Memory B cell (primary cell): ENCODE measurements around the gene MYO9A.
A peak's percentile ranks its signal among the peaks of the same experiment; 100 is the strongest.

Experiments used
- ATAC-seq: fragments of 150-1000 bp; cut with Tn5 transposase; 2 replicates; pipeline ENCODE4 v1.10.0; 2021; ENCODE audit warnings: low read depth, mild to moderate bottlenecking, moderate library complexity
- DNase-seq, 2 donors: peaks; one replicate each; pipeline ENCODE4 v3.0.0; 2022; ENCODE audit warnings: low spot score in 2 of 2
- H3K27ac Mint-ChIP-seq: one replicate; pipeline ENCODE4 v1.8.0; 2022; ENCODE audit warnings: mild to moderate bottlenecking, moderate library complexity, mixed read lengths
- H3K27me3 Mint-ChIP-seq: one replicate; pipeline ENCODE4 v1.8.0; 2022; ENCODE audit warnings: mixed read lengths
- H3K36me3 Mint-ChIP-seq: one replicate; pipeline ENCODE4 v1.8.0; 2022; ENCODE audit warnings: mild to moderate bottlenecking, mixed read lengths
- H3K4me1 Mint-ChIP-seq: one replicate; pipeline ENCODE4 v1.8.0; 2022; ENCODE audit warnings: mixed read lengths
- H3K4me3 Mint-ChIP-seq: one replicate; pipeline ENCODE4 v1.8.0; 2022; ENCODE audit warnings: mild to moderate bottlenecking, moderate library complexity, mixed read lengths
- H3K9me3 Mint-ChIP-seq: one replicate; pipeline ENCODE4 v1.8.0; 2022; ENCODE audit warnings: mixed read lengths

Gene MYO9A

GRCh38 chr15:72147418-72147817, 29.5 kb upstream of the MYO9A start:
- ATAC-seq (no peak), DNase-seq (no peak)
- H3K36me3 Mint-ChIP-seq, result no peaks in the 10 kb centered on the region
- no peaks in the 10 kb centered on the region for H3K27me3 Mint-ChIP-seq
- no peaks in the 10 kb centered on the region for H3K4me1 Mint-ChIP-seq
- H3K27ac Mint-ChIP-seq, result no peak overlapping the region
- H3K4me3 Mint-ChIP-seq, result no peak overlapping the region
- H3K9me3 Mint-ChIP-seq, result no peaks in the 10 kb centered on the region

GRCh38 chr15:72146934-72147333, 29.0 kb upstream of the MYO9A start:
- no peaks in the 10 kb centered on the region for H3K4me1 Mint-ChIP-seq
- H3K27ac Mint-ChIP-seq, result no peak overlapping the region
- H3K27me3 Mint-ChIP-seq, result no peaks in the 10 kb centered on the region
- H3K9me3 Mint-ChIP-seq, result no peaks in the 10 kb centered on the region
- H3K4me3 Mint-ChIP-seq, result no peak overlapping the region
- ATAC-seq (no peak), DNase-seq (no peak)
- H3K36me3 Mint-ChIP-seq, result no peaks in the 10 kb centered on the region

- H3K36me3 Mint-ChIP-seq, result no peaks in the 10 kb centered on the region
- no peaks in the 10 kb centered on the region for H3K9me3 Mint-ChIP-seq
- ATAC-seq, result no peak
- H3K4me3 Mint-ChIP-seq, result no peak overlapping the region
- H3K27ac Mint-ChIP-seq, result no peak overlapping the region
- H3K27me3 Mint-ChIP-seq, result no peaks in the 10 kb centered on the region
- peaks cover 5% of the 10 kb centered on the region for H3K4me1 Mint-ChIP-seq
- no peak for DNase-seq
These were observed 28.3 kb upstream of the MYO9A start for GRCh38 chr15:72146221-72146620.

GRCh38 chr15:72141171-72142084, 23.5 kb upstream of the MYO9A start:
- H3K27ac Mint-ChIP-seq, result peak overlapping the region; percentile 81
- H3K27me3 Mint-ChIP-seq, result no peaks in the 10 kb centered on the region
- no peaks in the 10 kb centered on the region for H3K9me3 Mint-ChIP-seq
- H3K4me1 Mint-ChIP-seq, result peaks cover 10% of the 10 kb centered on the region
- peak overlapping the region; percentile 35 for H3K4me3 Mint-ChIP-seq
- no peak for DNase-seq
- ATAC-seq, result peak; percentile 100
- H3K36me3 Mint-ChIP-seq, result no peaks in the 10 kb centered on the region

- ATAC-seq (no peak), DNase-seq (no peak)
- no peaks in the 10 kb centered on the region for H3K9me3 Mint-ChIP-seq
- peaks cover 10% of the 10 kb centered on the region for H3K4me1 Mint-ChIP-seq
- no peak overlapping the region for H3K4me3 Mint-ChIP-seq
- no peaks in the 10 kb centered on the region for H3K27me3 Mint-ChIP-seq
- no peak overlapping the region for H3K27ac Mint-ChIP-seq
- H3K36me3 Mint-ChIP-seq, result no peaks in the 10 kb centered on the region
These were observed 22.1 kb upstream of the MYO9A start for GRCh38 chr15:72140088-72140487.

- ATAC-seq, result no peak
- no peak overlapping the region for H3K27ac Mint-ChIP-seq
- no peaks in the 10 kb centered on the region for H3K36me3 Mint-ChIP-seq
- peaks cover 10% of the 10 kb centered on the region for H3K4me1 Mint-ChIP-seq
- no peak overlapping the region for H3K4me3 Mint-ChIP-seq
- no peaks in the 10 kb centered on the region for H3K27me3 Mint-ChIP-seq
- no peak for DNase-seq
- H3K9me3 Mint-ChIP-seq, result no peaks in the 10 kb centered on the region
These were observed 21.7 kb upstream of the MYO9A start for GRCh38 chr15:72139667-72140066.

- no peaks in the 10 kb centered on the region for H3K9me3 Mint-ChIP-seq
These were observed 18.5 kb upstream of the MYO9A start for GRCh38 chr15:72136170-72137051.

GRCh38 chr15:72135719-72136118, 17.8 kb upstream of the MYO9A start:
- Mint-ChIP-seq H3K27me3 (no peaks in the 10 kb centered on the region), H3K4me3 (no peak overlapping the region), H3K36me3 (no peaks in the 10 kb centered on the region), H3K9me3 (no peaks in the 10 kb centered on the region), H3K4me1 (peaks cover under 1% of the 10 kb centered on the region), H3K27ac (no peak overlapping the region)
- DNase-seq (no peak), ATAC-seq (no peak)

More at GRCh38 chr15:72136170-72137051, 18.5 kb upstream of the MYO9A start:
- H3K27ac Mint-ChIP-seq, result no peak overlapping the region
- peaks cover 7% of the 10 kb centered on the region for H3K4me1 Mint-ChIP-seq
- ATAC-seq, result no peak
- H3K36me3 Mint-ChIP-seq, result no peaks in the 10 kb centered on the region
- no peak overlapping the region for H3K4me3 Mint-ChIP-seq
- no peaks in the 10 kb centered on the region for H3K27me3 Mint-ChIP-seq
- DNase-seq, result no peak

- Mint-ChIP-seq H3K36me3 (no peaks in the 10 kb centered on the region), H3K9me3 (no peaks in the 10 kb centered on the region), H3K4me3 (no peak overlapping the region), H3K27ac (no peak overlapping the region), H3K4me1 (no peaks in the 10 kb centered on the region), H3K27me3 (no peaks in the 10 kb centered on the region)
- DNase-seq (no peak), ATAC-seq (no peak)
These were observed 15.3 kb upstream of the MYO9A start for GRCh38 chr15:72133211-72133610.

GRCh38 chr15:72131922-72132321, 14.0 kb upstream of the MYO9A start:
- Mint-ChIP-seq H3K4me1 (no peaks in the 10 kb centered on the region), H3K4me3 (no peak overlapping the region), H3K9me3 (no peaks in the 10 kb centered on the region), H3K27ac (peak overlapping the region; percentile 9), H3K27me3 (no peaks in the 10 kb centered on the region), H3K36me3 (no peaks in the 10 kb centered on the region)
- DNase-seq (no peak), ATAC-seq (no peak)

- Mint-ChIP-seq H3K27ac (no peak overlapping the region), H3K4me1 (no peaks in the 10 kb centered on the region), H3K36me3 (no peaks in the 10 kb centered on the region), H3K27me3 (no peaks in the 10 kb centered on the region), H3K9me3 (no peaks in the 10 kb centered on the region), H3K4me3 (no peak overlapping the region)
- ATAC-seq (no peak), DNase-seq (no peak)
These were observed 12.3 kb upstream of the MYO9A start for GRCh38 chr15:72130272-72130671.

- Mint-ChIP-seq H3K27ac (no peak overlapping the region), H3K9me3 (no peaks in the 10 kb centered on the region), H3K27me3 (no peaks in the 10 kb centered on the region), H3K4me1 (no peaks in the 10 kb centered on the region), H3K4me3 (no peak overlapping the region), H3K36me3 (no peaks in the 10 kb centered on the region)
- ATAC-seq, result no peak
- no peak for DNase-seq
These were observed 10.4 kb upstream of the MYO9A start for GRCh38 chr15:72128359-72128758.

GRCh38 chr15:72127724-72128322, 9.9 kb upstream of the MYO9A start:
- no peaks in the 10 kb centered on the region for H3K4me1 Mint-ChIP-seq
- ATAC-seq, result no peak
- no peak for DNase-seq
- no peaks in the 10 kb centered on the region for H3K9me3 Mint-ChIP-seq
- no peak overlapping the region for H3K27ac Mint-ChIP-seq
- no peak overlapping the region for H3K4me3 Mint-ChIP-seq
- no peaks in the 10 kb centered on the region for H3K27me3 Mint-ChIP-seq
- no peaks in the 10 kb centered on the region for H3K36me3 Mint-ChIP-seq

- ATAC-seq, result no peak
- Mint-ChIP-seq H3K27ac (no peak overlapping the region), H3K4me1 (no peaks in the 10 kb centered on the region), H3K4me3 (no peak overlapping the region), H3K9me3 (no peaks in the 10 kb centered on the region), H3K27me3 (no peaks in the 10 kb centered on the region), H3K36me3 (no peaks in the 10 kb centered on the region)
- no peak for DNase-seq
These were observed 6.3 kb upstream of the MYO9A start for GRCh38 chr15:72124218-72124617.
